ENCODE results near the gene DRD2.

DNA sequence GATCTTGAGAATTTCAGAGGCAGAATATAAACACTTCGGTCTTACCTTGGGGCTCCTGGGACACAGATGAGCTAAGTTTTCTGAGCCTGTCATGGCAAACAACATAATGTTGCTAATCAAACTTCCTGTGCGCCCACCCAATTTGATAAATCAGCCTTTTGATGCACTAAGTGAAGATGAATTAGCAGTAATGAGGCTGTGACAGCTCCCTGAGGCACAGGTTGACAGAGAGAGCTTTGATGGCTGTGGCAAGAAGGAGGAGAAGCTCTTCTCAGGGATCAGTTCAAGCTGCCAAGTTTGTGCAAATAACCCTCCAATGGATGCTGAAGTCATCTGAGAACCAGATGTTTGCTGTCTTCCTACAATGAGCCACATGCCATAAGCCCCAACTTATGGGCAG, 34.4 kb downstream of the DRD2 start:
- TF ChIP-seq MAX (IDR thresholded peaks at IDR 0.05): no peak
- no peak for TF ChIP-seq TAF1 (IDR thresholded peaks at IDR 0.05; ENCODE audit: low read depth)
- TF ChIP-seq EP300 (IDR thresholded peaks at IDR 0.05; ENCODE audit: borderline replicate concordance): no peak

Measured in Ishikawa (cell line).